SIG-M5 treated with dmso at 0.1 percent for 504 hours (cell line): Measurements from ENCODE around the gene EBI3.
"Not testable (repeated sequence)": the region's sequence is repeated elsewhere in the genome, so short reads cannot be mapped to it uniquely, and the experiment has no call there.

Experiments used
- DNase-seq: peaks from one replicate; lab custom pipeline; 2025; ENCODE audit not compliant: unreplicated experiment; lab: John Stamatoyannopoulos, UW

Gene EBI3

DNA sequence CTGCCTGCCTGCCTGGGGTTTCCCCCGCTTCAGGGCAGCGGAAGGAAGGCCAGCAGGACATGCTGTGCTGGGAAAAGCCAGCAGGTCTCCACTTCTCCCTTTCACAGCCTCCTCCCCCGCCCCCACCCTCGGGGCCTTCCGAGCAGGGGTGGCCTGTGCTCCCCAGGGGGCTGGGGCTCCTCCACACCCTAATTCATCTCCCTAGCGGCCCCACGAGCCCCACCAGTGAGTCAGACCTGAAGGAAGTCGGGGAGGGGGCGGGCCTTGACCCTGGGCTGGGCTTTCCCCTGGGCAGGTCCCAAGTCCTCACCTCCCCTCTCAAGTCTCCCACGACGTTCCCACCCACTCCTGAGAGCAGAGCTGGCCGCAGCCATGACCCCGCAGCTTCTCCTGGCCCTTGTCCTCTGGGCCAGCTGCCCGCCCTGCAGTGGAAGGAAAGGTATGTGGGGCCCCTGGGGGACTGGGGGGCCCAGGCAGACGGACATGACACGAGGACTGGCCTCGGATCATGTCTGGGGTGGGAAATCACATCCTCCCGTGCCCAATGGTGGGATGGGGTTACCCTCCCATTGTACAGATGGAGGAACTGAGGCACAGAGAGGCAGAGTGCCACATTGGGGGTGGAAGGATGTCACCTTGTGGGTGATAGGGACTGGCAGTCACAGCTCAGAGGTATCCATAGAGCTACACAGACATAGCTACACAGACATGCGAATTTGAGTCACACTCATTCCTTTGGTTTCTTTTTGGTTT, at the start of gene EBI3:
Gene EBI3, plus strand, starts transcription at position 345 of the 753 bp plus-strand sequence. Its CDS starts 28 bp downstream, at position 373.
- DNase-seq = no peak

- DNase-seq = peak; percentile 61
Measured at GRCh38 chr19:4181053-4181508, 48.2 kb upstream of the EBI3 start.

- DNase-seq = peak; percentile 87
Measured at GRCh38 chr19:4182084-4182810, 47.1 kb upstream of the EBI3 start, which contains the start of the genes ANKRD24 and SIRT6. ANKRD24 (plus strand) TSS chr19:4182689; CDS start chr19:4186426, 3,737 bp downstream. SIRT6 (minus strand) TSS chr19:4182563; CDS start chr19:4182539, 24 bp downstream.

GRCh38 chr19:4183967-4184717, 45.2 kb upstream of the EBI3 start:
- DNase-seq = peak; percentile 65

- DNase-seq = no peak
Measured at GRCh38 chr19:4184718-4185352, 44.5 kb upstream of the EBI3 start.

DNA sequence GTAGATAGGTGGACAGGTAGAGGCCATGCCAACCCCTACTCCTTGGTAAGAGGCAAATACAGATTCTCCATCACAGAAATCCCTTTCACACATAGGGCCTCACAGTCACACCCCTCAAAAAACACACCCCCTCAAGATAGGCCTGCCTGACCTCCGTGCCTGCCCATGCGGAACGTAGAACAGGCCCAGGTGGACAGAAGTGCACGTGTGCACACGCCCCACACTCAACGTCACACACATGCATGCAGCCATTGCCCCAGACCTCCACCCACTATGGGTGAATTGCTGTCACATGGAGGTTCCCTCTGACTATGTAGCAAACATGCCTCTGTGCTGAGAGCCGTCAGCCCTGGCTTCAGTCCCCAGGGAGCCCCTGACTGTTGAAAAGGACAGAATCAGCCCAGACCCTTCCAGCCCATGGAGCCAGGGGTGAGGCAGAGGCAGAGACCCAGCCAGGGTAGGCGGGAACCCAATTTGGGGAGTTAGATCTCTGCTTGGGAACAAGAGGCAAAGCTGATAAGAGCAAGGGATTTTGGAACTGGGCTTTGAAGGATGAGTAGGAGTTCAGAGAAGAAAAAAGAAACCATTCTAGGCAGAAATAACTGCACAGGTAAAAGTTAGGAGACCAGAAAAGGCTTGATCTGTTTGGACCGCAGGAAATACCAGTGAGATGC, 43.8 kb upstream of the EBI3 start:
- no peak for DNase-seq

GRCh38 chr19:4186087-4186993, 43.0 kb upstream of the EBI3 start:
- peak; percentile 84 for DNase-seq

GRCh38 chr19:4187313-4188122, 41.8 kb upstream of the EBI3 start:
- DNase-seq = no peak

- no peak for DNase-seq
Measured at GRCh38 chr19:4189641-4190040, 39.7 kb upstream of the EBI3 start.

DNA sequence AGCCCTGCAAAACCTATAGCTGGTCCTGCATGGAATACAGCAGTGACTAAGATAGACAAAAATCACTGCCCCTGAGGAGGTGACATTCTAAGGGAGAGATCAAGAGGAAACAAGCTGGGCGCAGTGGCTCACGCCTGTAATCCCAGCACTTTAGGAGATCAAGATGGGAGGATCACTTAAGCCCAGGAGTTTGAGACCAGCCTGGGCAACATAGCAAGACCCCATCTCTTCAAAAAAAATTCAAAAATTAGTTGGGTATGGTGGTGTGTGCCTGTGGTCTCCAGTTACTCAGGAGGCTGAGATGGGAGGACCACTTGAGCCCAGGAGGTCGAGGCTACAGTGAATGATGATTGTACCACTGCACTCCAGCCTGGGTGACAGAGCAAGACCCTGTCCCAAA, 36.8 kb upstream of the EBI3 start:
- not testable (repeated sequence) for DNase-seq

GRCh38 chr19:4194353-4194752, 35.0 kb upstream of the EBI3 start:
- DNase-seq = no peak

DNA sequence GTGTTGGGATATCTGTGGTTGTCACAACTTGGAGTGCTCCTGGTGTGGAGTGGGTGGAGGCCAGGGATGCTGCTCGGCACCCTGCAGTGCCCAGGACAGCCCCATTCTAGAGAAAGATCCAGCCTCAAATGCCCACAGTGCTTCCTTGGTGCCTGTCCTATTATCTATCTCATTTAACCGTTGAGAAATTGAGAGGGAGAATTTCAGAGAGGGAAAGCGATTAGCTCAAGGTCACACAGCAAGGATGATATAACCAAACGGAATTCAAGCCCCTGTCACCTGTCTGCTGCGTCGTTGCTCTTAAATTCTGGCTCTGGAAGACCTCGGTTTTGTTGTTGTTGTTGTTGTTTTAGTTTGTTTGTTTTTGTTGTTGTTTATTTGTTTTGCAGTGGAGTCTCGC, 33.3 kb upstream of the EBI3 start:
- no peak for DNase-seq

GRCh38 chr19:4196587-4197148, 32.7 kb upstream of the EBI3 start:
- DNase-seq = no peak

DNA sequence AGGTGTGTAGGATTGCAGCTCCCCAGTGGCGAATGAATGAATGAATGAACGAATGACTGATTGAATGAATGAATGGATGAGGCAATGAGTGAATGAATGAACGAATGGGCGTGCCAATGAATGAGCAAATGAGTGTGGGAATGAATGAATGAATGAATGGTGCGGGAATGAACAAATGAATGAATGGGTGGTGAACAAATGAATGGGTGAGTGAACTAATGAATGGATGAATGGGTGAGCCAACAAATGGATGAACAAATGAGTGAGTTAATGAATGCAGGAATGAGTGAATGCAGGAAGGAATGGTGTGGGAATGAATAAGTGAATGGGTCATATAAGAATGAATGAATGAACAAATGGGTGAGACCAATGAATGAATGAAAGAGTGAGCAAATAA, 32.1 kb upstream of the EBI3 start:
- DNase-seq = no peak

GRCh38 chr19:4197625-4198466, 31.5 kb upstream of the EBI3 start:
- DNase-seq = no peak

GRCh38 chr19:4198467-4199126, 30.7 kb upstream of the EBI3 start:
- no peak for DNase-seq
